HG02973 (cell line): ENCODE data around the gene PPP1R14D.

Experiments
- ATAC-seq: cut with Tn5 transposase; IDR thresholded peaks from one replicate; pipeline ENCODE4 v1.9.1; 2021; ENCODE audit warnings: moderate library complexity; ENCODE audit not compliant: unreplicated experiment

PPP1R14D gene

DNA sequence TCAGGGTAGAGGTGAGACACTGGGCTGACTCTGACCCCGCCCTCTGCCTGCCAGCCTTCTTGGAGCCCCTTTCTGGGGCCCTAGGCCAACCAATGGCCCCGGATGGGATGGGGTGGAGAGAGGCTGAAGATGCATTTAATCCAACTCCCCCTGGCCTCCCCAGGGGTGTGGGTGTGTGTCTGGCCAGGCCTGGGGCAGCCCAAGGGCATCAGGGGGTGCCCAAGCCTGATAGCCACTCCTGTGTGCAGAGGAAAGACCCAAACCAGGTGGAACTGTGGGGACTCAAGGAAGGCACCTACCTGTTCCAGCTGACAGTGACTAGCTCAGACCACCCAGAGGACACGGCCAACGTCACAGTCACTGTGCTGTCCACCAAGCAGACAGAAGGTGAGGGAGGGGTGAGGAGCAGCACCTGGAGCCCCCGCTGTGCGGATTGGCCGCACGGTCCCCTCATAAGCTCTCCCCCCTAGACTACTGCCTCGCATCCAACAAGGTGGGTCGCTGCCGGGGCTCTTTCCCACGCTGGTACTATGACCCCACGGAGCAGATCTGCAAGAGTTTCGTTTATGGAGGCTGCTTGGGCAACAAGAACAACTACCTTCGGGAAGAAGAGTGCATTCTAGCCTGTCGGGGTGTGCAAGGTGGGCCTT is 24.9 kb upstream of the PPP1R14D start:
- ATAC-seq = no peak

DNA sequence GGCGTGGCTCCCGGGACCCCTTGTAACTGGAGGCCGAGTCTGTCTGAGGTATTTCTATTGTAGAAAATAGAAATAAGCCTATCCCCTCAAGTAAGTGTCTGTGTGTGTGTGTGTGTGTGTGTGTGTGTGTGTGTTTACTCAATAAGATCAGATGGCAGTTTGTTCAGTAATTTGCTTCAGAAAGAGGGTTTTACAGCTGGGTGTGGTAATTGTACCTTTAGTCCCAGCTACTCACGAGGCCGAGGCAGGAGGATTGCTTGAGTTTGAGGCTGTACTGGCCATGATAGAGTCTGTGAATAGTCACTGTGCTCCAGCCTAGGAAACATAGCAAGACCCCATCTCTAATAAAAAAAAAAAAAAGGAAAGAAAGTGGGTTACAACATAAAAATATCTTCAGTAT is 24.0 kb upstream of the PPP1R14D start:
- no peak for ATAC-seq

DNA sequence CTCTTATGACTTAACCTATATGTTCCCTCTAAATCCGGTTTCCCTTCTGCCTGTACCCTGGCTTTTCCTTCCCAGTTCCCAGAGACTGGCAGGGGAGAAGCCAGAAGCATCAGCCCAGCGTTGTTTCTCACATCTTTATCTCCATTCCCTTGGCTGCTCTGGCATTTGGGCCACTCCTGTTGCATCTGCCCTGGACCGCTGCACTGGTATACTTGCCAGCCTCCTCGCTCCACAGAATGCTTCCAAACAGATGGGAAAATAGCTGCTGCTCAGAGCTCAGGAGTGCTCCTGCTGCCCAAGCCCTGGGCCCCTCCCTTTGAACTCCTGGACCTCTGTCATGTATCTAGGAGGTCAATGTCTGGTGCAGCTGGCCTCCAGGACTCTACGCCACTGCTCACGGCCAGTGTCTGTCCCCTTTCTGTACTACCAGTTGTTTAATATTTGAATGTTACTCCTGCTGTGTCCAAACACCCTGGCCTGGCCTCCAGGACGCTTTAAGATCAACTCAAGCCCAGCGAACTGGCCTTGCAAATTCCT is 22.1 kb upstream of the PPP1R14D start:
- no peak for ATAC-seq

DNA sequence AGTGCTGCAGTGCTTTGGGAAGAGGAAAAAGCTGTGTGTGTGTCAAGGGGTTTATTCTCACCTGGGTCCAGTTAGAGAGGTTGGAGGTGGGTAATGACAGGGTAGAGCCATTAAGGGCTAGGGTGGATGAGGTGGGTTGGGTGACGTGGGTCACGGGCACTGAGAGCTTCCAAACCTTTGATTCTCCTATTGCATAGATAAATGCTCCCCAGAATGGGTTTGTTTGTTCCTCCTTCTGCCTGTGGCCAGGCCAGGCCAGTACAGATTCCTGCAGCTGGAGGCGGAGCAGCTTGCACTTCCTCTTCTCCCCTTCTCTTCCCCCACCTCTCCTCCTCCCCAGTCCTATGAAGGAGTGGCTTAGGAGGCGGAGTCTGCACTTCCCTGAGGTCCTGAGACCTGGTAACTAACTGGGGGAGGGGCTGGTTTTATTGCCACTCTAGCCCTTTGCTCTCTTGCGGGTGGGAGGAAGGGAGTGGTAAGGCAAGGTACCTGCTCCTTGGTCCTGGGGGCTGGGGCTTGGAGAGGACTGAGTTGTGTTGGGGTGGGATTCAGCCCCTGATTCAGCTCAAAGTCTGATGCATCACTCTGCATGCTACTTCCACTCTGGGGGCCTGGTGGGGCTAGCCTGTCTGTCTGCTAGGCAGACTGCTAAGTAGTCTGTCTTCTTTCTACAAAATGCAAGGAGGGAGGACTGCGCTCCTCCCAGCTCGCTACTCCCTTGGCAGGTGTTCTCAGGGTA is 18.9 kb upstream of the PPP1R14D start:
- no peak for ATAC-seq

DNA sequence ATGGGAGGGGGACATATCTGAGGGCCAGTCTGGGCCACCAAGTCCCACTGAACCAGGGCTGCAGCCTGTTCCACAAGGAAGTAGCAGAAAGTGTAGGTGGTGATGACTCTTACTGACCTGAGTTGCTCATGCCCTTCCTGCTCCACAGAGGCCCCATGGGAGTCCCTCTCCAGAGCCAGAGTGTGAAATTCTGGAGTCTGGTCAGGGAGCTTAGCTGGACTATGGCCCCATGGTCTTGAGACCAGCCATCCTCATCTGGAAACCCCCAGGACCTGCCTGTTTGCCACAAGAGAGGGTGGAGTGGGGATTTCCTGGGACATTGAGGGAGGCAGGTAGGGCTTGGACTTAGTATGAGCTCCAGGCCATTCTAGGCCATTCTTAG is 18.3 kb upstream of the PPP1R14D start:
- ATAC-seq = no peak

DNA sequence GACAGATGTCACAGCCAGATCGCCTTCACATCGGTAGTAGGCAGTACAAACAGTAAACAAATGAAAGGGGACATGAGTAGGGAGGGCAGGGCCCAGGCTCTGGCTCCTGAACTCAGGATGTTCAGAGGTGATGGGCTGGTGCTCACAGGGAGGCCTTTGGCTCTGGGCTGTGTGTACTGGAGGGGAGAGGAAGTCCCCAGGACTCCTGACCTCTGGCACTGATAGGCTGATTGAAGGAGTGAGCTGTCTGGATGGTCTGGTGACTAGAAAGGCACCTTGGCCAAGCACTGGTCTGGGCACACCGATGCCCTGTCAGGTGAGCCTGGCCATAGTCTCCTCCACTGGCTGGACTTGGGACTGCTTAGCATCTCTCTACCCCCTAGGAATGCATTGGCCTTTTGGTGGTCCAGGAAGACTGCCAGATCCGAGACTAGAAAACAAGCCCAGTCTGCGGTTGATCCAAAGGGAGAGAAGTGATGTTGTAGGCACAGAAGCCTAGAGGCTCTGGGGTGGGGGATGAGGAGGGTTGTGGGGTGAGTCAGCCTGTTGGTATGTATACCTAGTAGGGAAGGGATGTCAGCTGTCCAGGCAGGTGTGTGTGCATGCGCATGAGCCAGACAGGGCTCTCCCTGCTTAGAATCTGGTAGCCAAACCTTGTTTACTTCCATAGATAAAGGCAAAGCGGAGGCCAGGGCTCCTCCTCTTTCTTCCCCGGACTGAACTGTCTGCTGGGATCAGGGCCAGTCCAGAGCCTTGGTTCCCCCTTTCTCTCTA is 17.2 kb upstream of the PPP1R14D start:
- ATAC-seq = no peak

DNA sequence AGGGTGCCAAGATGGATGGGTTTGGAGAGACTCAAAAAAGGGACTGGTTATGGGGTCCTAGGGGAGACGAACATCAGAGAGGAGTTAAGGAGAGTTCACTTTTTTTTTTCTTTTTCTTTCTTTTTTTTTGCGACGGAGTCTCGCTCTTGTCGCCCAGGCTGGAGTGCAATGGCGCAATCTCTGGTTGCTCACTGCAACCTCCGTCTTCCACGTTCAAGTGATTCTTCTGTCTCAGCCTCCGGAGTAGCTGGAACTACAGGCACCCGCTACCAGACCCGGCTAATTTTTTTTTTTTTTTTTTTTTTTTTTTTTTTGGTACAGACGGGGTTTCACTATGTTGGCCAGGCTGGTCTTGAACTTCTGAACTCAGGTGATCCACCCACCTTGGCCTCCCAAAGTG is 16.5 kb upstream of the PPP1R14D start:
- no peak for ATAC-seq

GRCh38 chr15:40844696-40845030 is 16.2 kb upstream of the PPP1R14D start:
- no peak for ATAC-seq

DNA sequence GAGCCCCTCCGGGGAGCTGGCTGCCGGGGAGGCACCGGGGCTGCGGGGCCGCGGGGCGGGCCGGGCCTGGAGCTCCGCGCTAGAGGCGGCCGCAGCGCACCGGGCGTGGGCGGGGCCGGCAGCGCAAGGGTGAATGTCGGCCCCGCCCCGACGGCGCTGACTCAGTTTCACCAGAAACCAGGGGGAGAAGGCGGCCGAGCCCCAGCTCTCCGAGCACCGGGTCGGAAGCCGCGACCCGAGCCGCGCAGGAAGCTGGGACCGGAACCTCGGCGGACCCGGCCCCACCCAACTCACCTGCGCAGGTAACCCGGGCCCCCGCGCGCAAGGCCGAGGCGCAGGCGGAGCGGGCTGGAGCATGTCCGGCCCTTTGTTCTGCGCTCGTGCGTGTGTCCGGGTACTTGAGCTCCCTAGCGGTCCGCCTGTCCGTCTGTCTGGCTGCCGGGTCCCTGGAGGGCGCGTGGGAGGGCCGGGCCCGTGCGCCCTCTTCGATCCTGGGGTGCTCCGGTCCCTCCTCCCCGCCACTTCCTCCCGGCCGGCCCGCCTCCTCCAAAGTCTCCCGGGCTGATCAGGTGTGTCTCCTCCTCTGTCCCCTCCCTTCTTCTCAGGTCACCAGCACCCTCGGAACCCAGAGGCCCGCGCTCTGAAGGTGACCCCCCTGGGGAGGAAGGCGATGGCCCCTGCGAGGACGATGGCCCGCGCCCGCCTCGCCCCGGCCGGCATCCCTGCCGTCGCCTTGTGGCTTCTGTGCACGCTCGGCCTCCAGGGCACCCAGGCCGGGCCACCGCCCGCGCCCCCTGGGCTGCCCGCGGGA is 15.6 kb upstream of the PPP1R14D start, which contains the start of gene SPINT1:
Gene SPINT1 (plus strand): TSS at position 164 of the 811 bp plus-strand sequence. CDS start 507 bp downstream, at position 671.
- no peak for ATAC-seq

GRCh38 chr15:40843261-40843884 is 14.9 kb upstream of the PPP1R14D start:
- ATAC-seq = no peak

DNA sequence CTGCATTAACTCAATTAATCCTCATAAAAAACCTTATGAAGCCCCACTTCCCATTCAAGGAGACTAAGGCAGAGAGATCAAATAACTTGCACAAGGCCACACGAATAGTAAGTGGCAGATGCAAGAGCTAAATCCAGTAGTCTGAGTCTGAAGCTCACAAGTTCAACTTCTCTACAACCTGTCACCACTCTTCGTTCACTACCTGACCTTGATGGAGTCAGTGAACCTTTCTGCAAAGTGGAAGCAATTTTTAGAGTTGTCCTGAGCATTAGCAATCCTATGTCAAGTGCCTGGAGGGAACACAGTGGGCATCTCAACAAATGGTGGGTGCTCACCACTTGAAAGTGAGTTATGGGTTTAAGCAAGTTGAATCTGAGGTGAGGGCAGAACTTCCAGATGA is 13.2 kb upstream of the PPP1R14D start:
- no peak for ATAC-seq

GRCh38 chr15:40838756-40839155 is 10.2 kb upstream of the PPP1R14D start:
- no peak for ATAC-seq

GRCh38 chr15:40836020-40836419 is 7.5 kb upstream of the PPP1R14D start:
- no peak for ATAC-seq

DNA sequence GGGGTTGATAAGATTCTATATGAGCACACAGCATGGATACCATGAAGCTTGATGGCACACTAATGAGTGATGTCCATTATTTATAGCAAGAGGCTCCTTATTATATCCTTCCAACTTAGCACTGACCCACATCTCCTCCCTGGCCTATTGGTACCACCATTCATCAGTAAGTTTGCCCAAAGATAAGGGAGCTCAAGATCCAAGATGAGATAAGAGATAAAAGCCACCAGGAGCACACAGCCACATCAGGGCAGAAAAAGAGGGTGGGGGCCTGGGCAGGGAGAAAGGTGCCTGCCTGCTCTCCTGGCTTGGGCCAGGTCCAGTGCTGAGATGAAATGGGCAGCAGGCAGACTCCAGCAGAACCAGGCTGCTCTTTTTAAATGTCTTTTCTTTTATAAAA is 4.4 kb upstream of the PPP1R14D start:
- no peak for ATAC-seq

GRCh38 chr15:40831861-40832260 is 3.4 kb upstream of the PPP1R14D start:
- no peak for ATAC-seq

DNA sequence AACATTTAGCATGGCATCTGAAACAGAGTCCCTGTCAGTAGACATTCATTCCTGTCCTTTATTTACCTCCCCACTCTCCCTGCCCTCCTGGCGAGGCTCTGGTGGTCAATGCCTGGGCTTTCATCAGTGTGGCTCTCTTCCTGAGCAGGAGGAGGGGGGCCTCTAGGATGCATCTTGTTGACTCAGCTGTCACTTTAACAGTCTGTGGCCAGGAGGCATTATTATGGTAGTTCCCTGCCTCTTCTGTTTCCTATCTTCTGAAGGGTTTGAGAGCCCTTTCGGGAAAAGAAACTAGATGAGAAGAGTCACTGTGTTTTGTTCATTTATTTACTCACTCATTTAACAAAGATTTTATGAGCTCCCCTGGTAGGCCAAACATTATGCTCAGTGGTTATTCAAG is 2.4 kb upstream of the PPP1R14D start:
- ATAC-seq = no peak

- no peak for ATAC-seq
These were observed 607 bp upstream of the PPP1R14D start for GRCh38 chr15:40829115-40829514.

GRCh38 chr15:40826423-40827075 is 2.0 kb downstream of the PPP1R14D start:
- no peak for ATAC-seq

DNA sequence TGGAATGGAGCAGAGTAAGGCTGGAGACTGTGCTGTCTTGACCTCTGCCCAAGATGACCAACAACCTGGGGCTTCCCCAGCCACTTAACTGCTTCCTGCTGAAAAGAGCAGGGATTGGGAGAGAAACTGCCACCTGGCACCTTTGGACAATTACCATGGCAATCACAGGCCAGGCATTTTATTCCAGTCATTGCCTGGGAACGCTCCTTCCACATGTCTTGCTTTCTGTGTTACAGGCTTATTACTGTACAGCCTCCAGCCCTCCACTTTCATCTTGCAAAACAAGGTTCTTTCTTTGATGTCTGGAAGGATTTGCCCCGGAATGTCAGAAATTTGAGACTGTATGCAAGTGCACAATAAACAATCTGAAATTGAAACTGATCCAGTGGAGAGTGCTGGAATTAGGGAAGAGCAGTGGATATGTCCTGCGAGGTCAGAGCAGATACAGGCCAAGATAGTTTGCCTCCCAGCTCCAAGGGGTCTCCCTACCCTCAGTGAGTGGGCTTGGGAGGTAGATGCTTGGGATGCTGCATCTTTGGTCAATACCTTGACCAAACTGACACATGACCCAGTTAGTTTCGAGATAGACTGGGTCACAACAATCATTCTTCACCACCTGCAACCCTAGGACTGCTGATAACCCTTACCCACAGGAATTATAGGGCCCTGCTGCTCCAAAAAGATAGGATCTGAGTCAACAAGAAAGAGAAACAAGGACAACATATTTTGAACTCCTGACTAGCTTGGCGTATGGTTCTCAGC is 2.7 kb downstream of the PPP1R14D start:
- ATAC-seq = no peak
